A549 (cell line): ENCODE data around the gene MLYCD.

Source experiments
- CEBPB ChIP-seq, 2 experiments: fragments of >200 bp in 1 of 2; sonication (Bioruptor Twin) in 1 of 2; formaldehyde crosslinking in 1 of 2; IDR thresholded peaks; 2 replicates each; pipeline ENCODE4 v1.6.1; 2012 to 2016
- CHD2 ChIP-seq: fragments of 150-350 bp; IDR thresholded peaks from 2 replicates; pipeline ENCODE4 v1.6.1; 2014; ENCODE audit warnings: low read length; ENCODE audit not compliant: partially characterized antibody
- CTCF ChIP-seq: fragments of >200 bp; sonication (Bioruptor Twin); formaldehyde crosslinking; IDR thresholded peaks from 3 replicates; pipeline ENCODE4 v1.5.1; 2016
- HOXA7 ChIP-seq: fragments of 250-450 bp; sonication (Bioruptor Pico); IDR thresholded peaks from 2 replicates; pipeline ENCODE4 v1.5.0; 2020; ENCODE audit warnings: mild to moderate bottlenecking, moderate library complexity
- MAZ ChIP-seq: fragments of 150-350 bp; IDR thresholded peaks from 2 replicates; pipeline ENCODE4 v1.6.1; 2014; ENCODE audit warnings: antibody characterized with exemption, low read depth, low read length, borderline replicate concordance
- PHF8 ChIP-seq: fragments of 200-600 bp; sonication (generic); IDR thresholded peaks from 2 replicates; pipeline ENCODE4 v1.6.1; 2016; ENCODE audit warnings: low read depth, mild to moderate bottlenecking, antibody characterized with exemption, moderate library complexity, borderline replicate concordance

- no peak for TF ChIP-seq CEBPB (IDR thresholded peaks at IDR 0.05)
- no peak for TF ChIP-seq CHD2
- no peak for TF ChIP-seq MAZ
- TF ChIP-seq PHF8 = no peak
- no peak for TF ChIP-seq CTCF
- no peak for TF ChIP-seq HOXA7 (CRISPR knock-in tag)
Observed at GRCh38 chr16:83971165-83972130, 72.5 kb downstream of the MLYCD start.
